Prostate gland (tissue), 2 donors: Measurements from ENCODE around the gene MED15. TPM values are rescaled to one million over a fixed set of nuclear protein-coding genes. Genes with fewer than 3 reads are reported as not detected.

Experiments
- DNase-seq: peaks from one replicate; pipeline ENCODE4 v3.0.0-alpha.2; 2019; ENCODE audit warnings: low spot score
- H3K27ac ChIP-seq, 2 donors: fragments of 200-600 bp; sonication (generic); 2 replicates each; pipeline ENCODE4 v1.5.1; 2017 to 2019
- H3K27me3 ChIP-seq: fragments of 200-600 bp; sonication (generic); replicated peaks from 2 replicates; pipeline ENCODE4 v1.5.1; 2019; ENCODE audit not compliant: insufficient read depth
- H3K36me3 ChIP-seq, 2 donors: fragments of 200-600 bp; sonication (generic); 1 replicate in 1 of 2; 2 replicates in 1 of 2; pipeline versions ENCODE4 v1.5.1 to v1.8.1; 2017 to 2019
- H3K4me1 ChIP-seq: fragments of 200-600 bp; sonication (generic); replicated peaks from 2 replicates; pipeline ENCODE4 v1.5.1; 2019
- H3K4me3 ChIP-seq, 2 donors: fragments of 200-600 bp; sonication (generic); 2 replicates each; pipeline ENCODE4 v1.5.1; 2017 to 2019
- H3K9me3 ChIP-seq: fragments of 200-600 bp; sonication (generic); 2 replicates; pipeline ENCODE4 v1.5.1; 2017
- POLR2A ChIP-seq: fragments of 450-650 bp; IDR thresholded peaks from one replicate; pipeline ENCODE4 v1.6.1; 2016; ENCODE audit warnings: antibody characterized with exemption, mild to moderate bottlenecking
- POLR2AphosphoS5 ChIP-seq: sonication (generic); formaldehyde crosslinking; IDR thresholded peaks from one replicate; pipeline ENCODE4 v1.6.1; 2017; ENCODE audit warnings: antibody characterized with exemption
- WGBS: methylation state at CpG from one replicate; pipeline ENCODE4 v1.1.5; 2018; 5-methylcytosine and 5-hydroxymethylcytosine counted together
- intact Hi-C: fragments of 100-400 bp; cut with DNase I; formaldehyde crosslinking; loops from one replicate; pipeline ENCODE4 v1.14.2; 2022
- total RNA-seq, 2 donors: library from RNA; depleted of rRNA; stranded (reverse); fragments of >200 nt; gene quantifications; one replicate each; pipeline ENCODE4 v1.1.0, GENCODE V29; 2016
- TF ChIP-seq, protein P1 (sequence below), 4 experiments: fragments of 200-600 bp in 2 of 4; fragments of 450-650 bp in 2 of 4; sonication (generic) in 2 of 4; IDR thresholded peaks; 1 replicate in 3 of 4; 2 replicates in 1 of 4; pipeline ENCODE4 v1.5.1; 2016 to 2019; ENCODE audit warnings: antibody characterized with exemption in 4 of 4, mild to moderate bottlenecking in 2 of 4, moderate library complexity in 2 of 4

Gene MED15
- total RNA-seq, 2 donors from 2014 or later, result 43.2 to 87.1 TPM

- intact Hi-C loops, result no loop called here
- H3K4me1 ChIP-seq, result no peaks in the 10 kb centered on the region
- no peak overlapping the region for H3K4me3 ChIP-seq
- TF ChIP-seq POLR2A, result no peak
- TF ChIP-seq, protein P1, sequence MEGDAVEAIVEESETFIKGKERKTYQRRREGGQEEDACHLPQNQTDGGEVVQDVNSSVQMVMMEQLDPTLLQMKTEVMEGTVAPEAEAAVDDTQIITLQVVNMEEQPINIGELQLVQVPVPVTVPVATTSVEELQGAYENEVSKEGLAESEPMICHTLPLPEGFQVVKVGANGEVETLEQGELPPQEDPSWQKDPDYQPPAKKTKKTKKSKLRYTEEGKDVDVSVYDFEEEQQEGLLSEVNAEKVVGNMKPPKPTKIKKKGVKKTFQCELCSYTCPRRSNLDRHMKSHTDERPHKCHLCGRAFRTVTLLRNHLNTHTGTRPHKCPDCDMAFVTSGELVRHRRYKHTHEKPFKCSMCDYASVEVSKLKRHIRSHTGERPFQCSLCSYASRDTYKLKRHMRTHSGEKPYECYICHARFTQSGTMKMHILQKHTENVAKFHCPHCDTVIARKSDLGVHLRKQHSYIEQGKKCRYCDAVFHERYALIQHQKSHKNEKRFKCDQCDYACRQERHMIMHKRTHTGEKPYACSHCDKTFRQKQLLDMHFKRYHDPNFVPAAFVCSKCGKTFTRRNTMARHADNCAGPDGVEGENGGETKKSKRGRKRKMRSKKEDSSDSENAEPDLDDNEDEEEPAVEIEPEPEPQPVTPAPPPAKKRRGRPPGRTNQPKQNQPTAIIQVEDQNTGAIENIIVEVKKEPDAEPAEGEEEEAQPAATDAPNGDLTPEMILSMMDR (IDR thresholded peaks at IDR 0.05), result no peak
- no peak for TF ChIP-seq POLR2AphosphoS5
- no peaks in the 10 kb centered on the region for H3K9me3 ChIP-seq
- no peak for DNase-seq
- no peak overlapping the region for H3K27ac ChIP-seq
- no peaks in the 10 kb centered on the region for H3K36me3 ChIP-seq
- 58% methylated on average over 10 of the region's 10 CpGs for WGBS
- H3K27me3 ChIP-seq, result no peaks in the 10 kb centered on the region
These were observed 38.5 kb downstream of the MED15 start for GRCh38 chr22:20545681-20546521.

DNA sequence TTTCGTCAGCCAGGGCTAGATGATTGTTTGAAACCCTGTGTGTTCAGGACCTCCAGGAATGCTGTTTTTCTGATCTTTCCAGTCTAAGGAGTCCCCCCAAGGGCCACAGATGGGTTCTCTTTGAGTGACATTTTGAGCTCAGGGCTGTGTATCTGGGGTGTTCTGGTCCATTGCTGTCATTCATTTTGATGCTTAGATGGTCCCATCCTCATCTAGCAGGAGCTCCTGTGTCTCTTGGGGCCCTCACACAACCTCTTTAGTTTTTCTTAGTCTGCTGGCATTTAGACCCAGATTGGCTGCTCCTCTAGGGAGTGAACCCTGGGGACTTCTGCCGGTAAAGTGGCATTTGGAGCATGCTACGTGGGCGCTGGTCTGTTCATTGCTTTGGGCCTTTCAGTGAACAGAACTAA, 39.1 kb downstream of the MED15 start:
- no peak overlapping the region for H3K4me3 ChIP-seq
- intact Hi-C loops, result no loop called here
- 57% methylated on average over 4 of the region's 4 CpGs for WGBS
- no peak for TF ChIP-seq POLR2A
- no peak for TF ChIP-seq POLR2AphosphoS5
- TF ChIP-seq, protein P1 (IDR thresholded peaks at IDR 0.05), result no peak
- no peaks in the 10 kb centered on the region for H3K9me3 ChIP-seq
- no peak for DNase-seq
- H3K36me3 ChIP-seq, result no peaks in the 10 kb centered on the region
- no peaks in the 10 kb centered on the region for H3K4me1 ChIP-seq
- H3K27ac ChIP-seq, result no peak overlapping the region
- no peaks in the 10 kb centered on the region for H3K27me3 ChIP-seq

DNA sequence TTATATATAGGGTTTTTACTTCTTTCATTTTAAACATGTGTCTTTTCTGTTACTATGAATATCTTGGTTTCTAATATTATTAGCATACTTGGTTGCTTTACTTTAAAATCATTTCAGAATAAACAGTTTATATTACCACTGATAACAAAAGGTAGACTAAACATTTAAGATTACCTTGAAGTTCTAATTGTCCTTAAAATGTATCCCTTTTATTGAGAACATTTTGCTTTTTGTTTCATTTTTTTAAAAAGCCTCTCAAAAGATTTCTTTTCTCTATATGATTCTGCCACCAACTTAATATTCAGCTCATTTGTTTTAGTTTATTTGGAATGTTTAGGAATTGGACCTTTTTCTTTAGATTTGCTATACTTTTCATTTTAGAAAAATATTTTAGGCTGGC, 39.6 kb downstream of the MED15 start:
- DNase-seq, result no peak
- Histone ChIP-seq H3K27me3 (no peaks in the 10 kb centered on the region), H3K36me3 (no peaks in the 10 kb centered on the region), H3K9me3 (no peaks in the 10 kb centered on the region), H3K27ac (no peak overlapping the region), H3K4me1 (no peaks in the 10 kb centered on the region), H3K4me3 (no peak overlapping the region)
- intact Hi-C loops, result no loop called here
- TF ChIP-seq POLR2AphosphoS5, result no peak
- TF ChIP-seq, protein P1 (IDR thresholded peaks at IDR 0.05), result no peak
- TF ChIP-seq POLR2A, result no peak

- DNase-seq, result no peak
- TF ChIP-seq POLR2A (no peak), POLR2AphosphoS5 (no peak)
- TF ChIP-seq, protein P1 (IDR thresholded peaks at IDR 0.05), result no peak
- Histone ChIP-seq H3K4me3 (no peak overlapping the region), H3K4me1 (peaks cover 6% of the 10 kb centered on the region), H3K9me3 (no peaks in the 10 kb centered on the region), H3K36me3 (no peaks in the 10 kb centered on the region), H3K27me3 (no peaks in the 10 kb centered on the region), H3K27ac (no peak overlapping the region)
- 80% methylated on average over 4 of the region's 4 CpGs for WGBS
- intact Hi-C loops, result no loop called here
These were observed 41.4 kb downstream of the MED15 start for GRCh38 chr22:20548806-20549205.

GRCh38 chr22:20549232-20549841, 41.9 kb downstream of the MED15 start:
- Histone ChIP-seq H3K27ac (no peak overlapping the region), H3K4me1 (peaks cover 6% of the 10 kb centered on the region), H3K36me3 (no peaks in the 10 kb centered on the region), H3K9me3 (no peaks in the 10 kb centered on the region), H3K27me3 (no peaks in the 10 kb centered on the region), H3K4me3 (no peak overlapping the region)
- intact Hi-C loops, result no loop called here
- DNase-seq, result no peak
- no peak for TF ChIP-seq POLR2A
- TF ChIP-seq, protein P1 (IDR thresholded peaks at IDR 0.05), result no peak
- no peak for TF ChIP-seq POLR2AphosphoS5
- 52% methylated on average over 7 of the region's 7 CpGs for WGBS
